Measurements from ENCODE around the gene SYF2. TPM values are rescaled to one million over a fixed set of nuclear protein-coding genes. Genes with fewer than 3 reads are reported as not detected.

Gene SYF2
- total and polyA plus RNA-seq, 2 of the 4 experiments (the other 2 are of a cell fraction): 8.6 to 19.5 TPM

- TF ChIP-seq CEBPB (IDR thresholded peaks at IDR 0.05; ENCODE audit: low read depth, low read length) (no peak), USF2 (IDR thresholded peaks at IDR 0.05; ENCODE audit: low read depth, low read length) (no peak), NFE2L2 (IDR thresholded peaks at IDR 0.05; ENCODE audit: low read depth, low read length) (no peak)
Measured at GRCh38 chr1:25201006-25201405, 31.3 kb downstream of the SYF2 start (continued).

GRCh38 chr1:25199819-25200620 lies 32.3 kb downstream of the SYF2 start:
- ATAC-seq (ENCODE audit: low read depth): no peak; the same call in 1 of the 2 replicates
- WGBS, 2 experiments (ENCODE audit: extremely low coverage in 2 of 2, insufficient read length in 1 of 2): 48% methylated on average over 9 of the region's 20 CpGs; no CpG with 5 or more reads in 1 of the 2 experiments

More at GRCh38 chr1:25199819-25200620, 32.3 kb downstream of the SYF2 start:
- Histone ChIP-seq H4K20me1 (ENCODE audit: insufficient read depth, low read length) (no peaks in the 10 kb centered on the region), H4K91ac (ENCODE audit: insufficient read depth, low read depth, low read length) (no peak overlapping the region), H3K23ac (ENCODE audit: low read depth, low read length) (no peak overlapping the region), H3K79me1 (ENCODE audit: low read depth in 1 of 2, low read length in 2 of 2) (no peaks in the 10 kb centered on the region), H2AK5ac (ENCODE audit: low read depth, low read length) (no peak overlapping the region), H2AFZ (replicated peaks; ENCODE audit: low read length, poor library complexity) (no peak overlapping the region), H2BK15ac (ENCODE audit: low read depth, low read length) (no peak overlapping the region), H3K56ac (ENCODE audit: extremely low read depth, insufficient read depth, low read length) (no peak overlapping the region), H2AK9ac (replicated peaks; ENCODE audit: low read depth, low read length, poor library complexity) (peak overlapping the region; percentile 61), H3K4ac (ENCODE audit: low read depth, low read length) (no peak overlapping the region), H3K27ac (ENCODE audit: insufficient read depth, low read length) (no peak overlapping the region), H3K27me3 (ENCODE audit: control insufficient read depth, insufficient read depth, low read length) (peaks cover 58% of the 10 kb centered on the region), H3K9me3 (ENCODE audit: control insufficient read depth, insufficient read depth, low read length) (no peaks in the 10 kb centered on the region), H3K4me2 (ENCODE audit: low read depth, low read length) (no peak overlapping the region), H2BK120ac (ENCODE audit: low read depth, low read length) (no peak overlapping the region), H3K4me3 (ENCODE audit: insufficient read depth, low read depth, low read length) (no peak overlapping the region), H3K18ac (ENCODE audit: low read depth, low read length) (no peak overlapping the region), H2BK20ac (ENCODE audit: low read depth, low read length) (no peak overlapping the region), H3K36me3 (ENCODE audit: control insufficient read depth, insufficient read depth, low read length) (no peaks in the 10 kb centered on the region), H3K9me1 (ENCODE audit: insufficient read depth, low read length) (no peaks in the 10 kb centered on the region), H3K9ac (ENCODE audit: low read depth, low read length) (no peak overlapping the region), H3K4me1 (ENCODE audit: control insufficient read depth, insufficient read depth, low read length) (no peaks in the 10 kb centered on the region; the same call in 1 of the 2 replicates), H3K14ac (replicated peaks; ENCODE audit: low read depth, low read length) (no peak overlapping the region), H4K8ac (ENCODE audit: low read depth in 2 of 2, low read length in 2 of 2) (no peak overlapping the region), H4K5ac (ENCODE audit: low read depth, low read length) (no peak overlapping the region), H2BK5ac (ENCODE audit: low read depth, low read length, poor library complexity, severe bottlenecking) (no peak overlapping the region)
- intact Hi-C loops (cut with micrococcal nuclease): no loop called here
- no peak for TF ChIP-seq MAFK (IDR thresholded peaks at IDR 0.05; ENCODE audit: low read depth, low read length)
- TF ChIP-seq RFX5 (IDR thresholded peaks at IDR 0.05; ENCODE audit: low read depth, low read length): no peak
- ChIA-PET POLR2A (ENCODE audit: unreplicated experiment) (no interaction called here), CTCF (no interaction called here)
- in situ Hi-C loops (cut with MboI; ENCODE audit: low sequenced_read_pairs): loop anchor here (10.0 kb wide), 3 partner anchors 265 to 535 kb away; partner anchors contain the start of gene RUNX3
- dilution Hi-C loops (cut with HindIII; ENCODE audit: low sequenced_read_pairs, unreplicated experiment): loop anchor here (25.0 kb wide), 1 partner anchor 538 kb away; no protein-coding TSS in a partner anchor
- BruUV-seq (replicated peaks): no TSS peak
- no peak for DNase-seq
